ENCODE measurements around the gene PEX7.

- TF ChIP-seq CTCF (IDR thresholded peaks at IDR 0.05) (no peak), POLR2A (IDR thresholded peaks at IDR 0.05) (no peak)
These were observed 58.5 kb downstream of the PEX7 start for GRCh38 chr6:136880748-136881460.
